Urinary bladder (tissue), 4 donors: ENCODE results near the gene MYO1B. TPM values are rescaled to one million over a fixed set of nuclear protein-coding genes. Genes with fewer than 3 reads are reported as not detected.
"Not testable (repeated sequence)": the region's sequence is repeated elsewhere in the genome, so short reads cannot be mapped to it uniquely, and the experiment has no call there.

Experiments
- DNase-seq: peaks from one replicate; pipeline ENCODE4 v3.0.0-alpha.2; 2015; ENCODE audit errors: extremely low spot score
- H3K27ac ChIP-seq: one replicate; pipeline ENCODE4 v1.5.1; 2013; ENCODE audit warnings: low read depth, mild to moderate bottlenecking, moderate library complexity
- H3K36me3 ChIP-seq: one replicate; pipeline ENCODE4 v1.6.1; 2013; ENCODE audit warnings: mild to moderate bottlenecking, moderate library complexity; ENCODE audit not compliant: insufficient read depth
- H3K4me1 ChIP-seq: one replicate; pipeline ENCODE4 v1.6.1; 2013; ENCODE audit warnings: mild to moderate bottlenecking, moderate library complexity; ENCODE audit not compliant: insufficient read depth
- H3K4me3 ChIP-seq: one replicate; pipeline ENCODE4 v1.5.1; 2013; ENCODE audit warnings: low read depth, low read length
- WGBS: extraction: QIAGEN DNeasy Blood & Tissue Kit; methylation state at CpG from one replicate; pipeline ENCODE4 v1.1.7; 2013; 5-methylcytosine and 5-hydroxymethylcytosine counted together
- polyA plus RNA-seq: library from polyadenylated mRNA; stranded (reverse); fragments of 200-250 nt; gene quantifications from one replicate; pipeline ENCODE4 v1.2.3, GENCODE V29; 2013
- small RNA-seq: library from RNA; depleted of rRNA; stranded (forward); fragments of <200 nt; gene quantifications from one replicate; pipeline ENCODE3, GENCODE V24; 2014
- total RNA-seq: library from RNA; depleted of rRNA; stranded (reverse); fragments of >200 nt; gene quantifications from one replicate; pipeline ENCODE4 v1.2.3, GENCODE V29; 2014
- donor health status: healthy with polysubstance abuse.
- donor health status: healthy.

Gene MYO1B
- total and polyA plus RNA-seq, 2 donors, result 8.7 to 138 TPM

- no peak overlapping the region for H3K4me3 ChIP-seq
- 76% methylated on average over 3 of the region's 3 CpGs for WGBS
- no peak for DNase-seq
- no peaks in the 10 kb centered on the region for H3K4me1 ChIP-seq
- H3K36me3 ChIP-seq, result no peaks in the 10 kb centered on the region
- H3K27ac ChIP-seq, result no peak overlapping the region
These were observed 206.9 kb downstream of the MYO1B start for GRCh38 chr2:191452065-191452464.

DNA sequence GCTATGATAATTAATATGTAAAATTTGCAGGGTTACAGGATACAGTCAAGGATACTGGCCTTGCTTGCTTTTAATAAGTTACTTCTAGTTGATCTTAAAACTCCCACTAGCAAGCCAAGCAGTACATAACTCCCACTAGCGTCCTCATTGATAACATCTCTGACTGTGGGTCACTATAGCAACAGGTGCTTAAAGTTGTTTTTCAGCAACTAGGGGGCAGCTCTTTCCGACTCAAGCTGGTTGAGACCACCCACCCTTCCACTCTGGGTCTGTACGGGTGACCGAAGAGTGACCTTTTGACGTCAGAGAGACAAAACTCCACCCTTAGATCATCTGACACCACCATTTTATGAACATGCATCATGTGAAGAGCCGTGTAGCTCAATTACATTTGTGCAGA is 208.6 kb downstream of the MYO1B start:
- Histone ChIP-seq H3K4me1 (no peaks in the 10 kb centered on the region), H3K36me3 (no peaks in the 10 kb centered on the region), H3K27ac (no peak overlapping the region), H3K4me3 (no peak overlapping the region)
- no peak for DNase-seq
- 84% methylated on average over 6 of the region's 6 CpGs for WGBS

- H3K4me1 ChIP-seq, H3K36me3 ChIP-seq, H3K4me3 ChIP-seq, H3K27ac ChIP-seq, DNase-seq: not testable (repeated sequence)
- 86% methylated on average over 8 of the region's 12 CpGs for WGBS
These were observed 211.3 kb downstream of the MYO1B start for GRCh38 chr2:191456506-191456905.

DNA sequence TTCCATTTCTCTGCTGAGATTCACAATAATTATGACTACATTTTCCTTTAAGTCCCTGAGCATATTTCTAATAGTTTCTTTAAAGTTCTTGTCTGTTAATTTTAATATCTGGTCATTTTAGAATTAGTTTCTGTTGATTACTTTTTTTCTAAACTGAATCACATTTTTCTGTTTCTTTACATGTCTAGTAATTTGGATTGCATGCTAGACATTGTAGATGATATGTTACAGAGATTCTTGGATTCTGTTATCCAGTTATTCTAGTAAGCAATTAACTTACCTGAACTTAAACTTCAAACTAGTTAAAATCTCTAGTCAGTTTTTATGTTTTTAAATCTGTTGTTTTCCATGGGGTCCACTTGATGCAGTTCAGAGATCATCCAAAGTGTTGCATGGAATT is 214.0 kb downstream of the MYO1B start:
- H3K27ac ChIP-seq, result no peak overlapping the region
- no peak for DNase-seq

GRCh38 chr2:191462370-191462769 is 217.2 kb downstream of the MYO1B start:
- WGBS, result 91% methylated on average over 3 of the region's 3 CpGs
- Histone ChIP-seq H3K4me3 (no peak overlapping the region), H3K36me3 (no peaks in the 10 kb centered on the region), H3K27ac (no peak overlapping the region), H3K4me1 (no peaks in the 10 kb centered on the region)
- no peak for DNase-seq

More for the DNA sequence above, 214.0 kb downstream of the MYO1B start:
- Histone ChIP-seq H3K4me1 (no peaks in the 10 kb centered on the region), H3K4me3 (no peak overlapping the region), H3K36me3 (no peaks in the 10 kb centered on the region)

- Histone ChIP-seq H3K27ac (no peak overlapping the region), H3K36me3 (no peaks in the 10 kb centered on the region), H3K4me3 (no peak overlapping the region), H3K4me1 (no peaks in the 10 kb centered on the region)
- DNase-seq, result no peak
- 58% methylated on average over 2 of the region's 2 CpGs for WGBS
These were observed 218.6 kb downstream of the MYO1B start for GRCh38 chr2:191463790-191464189.

GRCh38 chr2:191465766-191466420 is 220.7 kb downstream of the MYO1B start:
- WGBS, result 69% methylated on average over 3 of the region's 3 CpGs

GRCh38 chr2:191467113-191467512 is 221.9 kb downstream of the MYO1B start:
- DNase-seq, result no peak
- Histone ChIP-seq H3K4me1 (no peaks in the 10 kb centered on the region), H3K4me3 (no peak overlapping the region), H3K36me3 (no peaks in the 10 kb centered on the region), H3K27ac (no peak overlapping the region)
- WGBS, result 93% methylated on average over 5 of the region's 5 CpGs

More at GRCh38 chr2:191465766-191466420, 220.7 kb downstream of the MYO1B start:
- H3K4me3 ChIP-seq, result no peak overlapping the region
- no peaks in the 10 kb centered on the region for H3K36me3 ChIP-seq
- no peak for DNase-seq
- no peaks in the 10 kb centered on the region for H3K4me1 ChIP-seq
- no peak overlapping the region for H3K27ac ChIP-seq

DNA sequence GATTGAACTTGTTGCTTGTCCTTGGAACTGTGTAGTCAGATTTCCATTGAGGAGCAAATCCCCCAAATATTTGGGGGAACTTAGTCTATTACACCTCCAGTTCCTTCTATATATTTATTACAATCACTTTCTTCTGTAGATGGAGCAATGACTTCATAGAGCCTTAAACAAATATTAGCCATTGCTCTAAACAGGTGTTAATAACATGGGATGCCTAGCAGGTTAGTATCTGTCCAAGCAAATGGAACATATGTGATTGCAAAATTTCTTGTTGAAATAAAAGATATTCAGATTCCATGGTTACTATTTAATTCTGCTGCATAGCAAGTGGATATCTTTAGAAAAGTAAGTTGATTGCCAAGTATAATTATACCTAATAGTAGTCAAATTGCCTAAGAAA is 225.1 kb downstream of the MYO1B start:
- DNase-seq, result no peak
- no peak overlapping the region for H3K27ac ChIP-seq
- H3K4me3 ChIP-seq, result no peak overlapping the region
- H3K36me3 ChIP-seq, result no peaks in the 10 kb centered on the region
- H3K4me1 ChIP-seq, result no peaks in the 10 kb centered on the region

GRCh38 chr2:191474464-191474863 is 229.3 kb downstream of the MYO1B start:
- 55% methylated on average over 1 of the region's 1 CpG for WGBS
- H3K36me3 ChIP-seq, result no peaks in the 10 kb centered on the region
- no peak for DNase-seq
- no peak overlapping the region for H3K4me3 ChIP-seq
- H3K4me1 ChIP-seq, result no peaks in the 10 kb centered on the region
- H3K27ac ChIP-seq, result no peak overlapping the region

Small RNA genes lying within 50 kb of the gene (small RNA-seq; reads per million reads assigned to genes)
- not detected for gene RNU6-1045P

Other genes starting within 250 kb of the MYO1B start
- gene STAT1, start 231.2 kb upstream of the MYO1B start, total RNA-seq, result 75.1 TPM
- gene STAT1, start 231.2 kb upstream of the MYO1B start, polyA plus RNA-seq, result 61.9 TPM
- gene STAT4, start 94.4 kb upstream of the MYO1B start, total RNA-seq, result 7.1 TPM
- gene STAT4, start 94.4 kb upstream of the MYO1B start, polyA plus RNA-seq, result 0.80 TPM